Measurements from ENCODE around the gene ST3GAL4. TPM values are rescaled to one million over a fixed set of nuclear protein-coding genes. Genes with fewer than 3 reads are reported as not detected.

ST3GAL4 gene
- total RNA-seq, 4 donors from 2014 or later = 11.8 to 53.3 (median 34.8) TPM

GRCh38 chr11:126355926-126356897 is 726 bp downstream of the ST3GAL4 start:
- Histone ChIP-seq H3K4me1 (peaks cover 0 to 6% of the 10 kb centered on the region in 2 donors), H3K9me3 (no peaks in the 10 kb centered on the region), H3K27me3 (no peaks in the 10 kb centered on the region), H3K36me3 (no peaks in the 10 kb centered on the region), H3K4me3 (peak overlapping the region; percentile 48 to 66), H3K27ac (peak overlapping the region; percentile 73 to 83)
- intact Hi-C loops (cut with DNase I; ENCODE audit: low total_unique reads) = no loop called here
- TF ChIP-seq CTCF (IDR thresholded peaks at IDR 0.05) (no peak), POLR2A (IDR thresholded peaks at IDR 0.05) (no peak)
- no peak for DNase-seq

GRCh38 chr11:126357055-126357962 is 1.8 kb downstream of the ST3GAL4 start:
- Histone ChIP-seq H3K9me3 (no peaks in the 10 kb centered on the region), H3K4me1 (peaks cover 0 to 6% of the 10 kb centered on the region in 2 donors), H3K36me3 (no peaks in the 10 kb centered on the region), H3K27me3 (no peaks in the 10 kb centered on the region), H3K27ac (peak overlapping the region; percentile 73 to 83), H3K4me3 (peak overlapping the region in 1 of 2 donors; percentile 48)
- DNase-seq = no peak
- intact Hi-C loops (cut with DNase I; ENCODE audit: low total_unique reads) = no loop called here
- TF ChIP-seq POLR2A (IDR thresholded peaks at IDR 0.05) = no peak
- no peak for TF ChIP-seq CTCF (IDR thresholded peaks at IDR 0.05)

- Histone ChIP-seq H3K27ac (peak overlapping the region; percentile 73 to 83), H3K36me3 (no peaks in the 10 kb centered on the region), H3K9me3 (no peaks in the 10 kb centered on the region), H3K4me3 (peak overlapping the region in 1 of 2 donors; percentile 48), H3K27me3 (no peaks in the 10 kb centered on the region), H3K4me1 (peaks cover 0 to 6% of the 10 kb centered on the region in 2 donors)
- no peak for DNase-seq
- no peak for TF ChIP-seq POLR2A (IDR thresholded peaks at IDR 0.05)
- TF ChIP-seq CTCF (IDR thresholded peaks at IDR 0.05) = no peak
- intact Hi-C loops (cut with DNase I; ENCODE audit: low total_unique reads) = no loop called here
Observed at GRCh38 chr11:126357969-126358762, 2.7 kb downstream of the ST3GAL4 start.

- Histone ChIP-seq H3K4me1 (peaks cover 0 to 6% of the 10 kb centered on the region in 2 donors), H3K36me3 (no peaks in the 10 kb centered on the region), H3K27me3 (no peaks in the 10 kb centered on the region), H3K9me3 (no peaks in the 10 kb centered on the region), H3K4me3 (no peak overlapping the region), H3K27ac (peak overlapping the region; percentile 43 to 73)
- TF ChIP-seq CTCF (IDR thresholded peaks at IDR 0.05) = no peak
- TF ChIP-seq POLR2A (IDR thresholded peaks at IDR 0.05) = no peak
- DNase-seq = no peak
- intact Hi-C loops (cut with DNase I; ENCODE audit: low total_unique reads) = no loop called here
Observed at GRCh38 chr11:126358763-126359160, 3.3 kb downstream of the ST3GAL4 start.
